Stimulated activated CD8-positive, alpha-beta memory T cell treated with anti-CD3 and anti-CD28 coated beads, Interleukin-7, amount 100 ng/mL, for 24 hours (primary cell): Measurements from ENCODE around the gene CEACAM7.
A peak's percentile ranks its signal among the peaks of the same experiment; 100 is the strongest.
"Not testable (repeated sequence)": the region's sequence is repeated elsewhere in the genome, so short reads cannot be mapped to it uniquely, and the experiment has no call there.

Experiments used
- DNase-seq: peaks from one replicate; pipeline ENCODE4 v3.0.0-alpha.2; 2020; ENCODE audit warnings: low read depth

The CEACAM7 gene

GRCh38 chr19:41656756-41657155, 31.3 kb downstream of the CEACAM7 start:
- DNase-seq = not testable (repeated sequence)

- no peak for DNase-seq
Measured at GRCh38 chr19:41652250-41652649, 35.8 kb downstream of the CEACAM7 start.

- no peak for DNase-seq
Measured at GRCh38 chr19:41649827-41650226, 38.2 kb downstream of the CEACAM7 start.

- peak; percentile 51 for DNase-seq
Measured at GRCh38 chr19:41646589-41647204, 41.4 kb downstream of the CEACAM7 start.

GRCh38 chr19:41641879-41642485, 46.1 kb downstream of the CEACAM7 start:
- peak; percentile 47 for DNase-seq

GRCh38 chr19:41638641-41639081, 49.4 kb downstream of the CEACAM7 start:
- DNase-seq = no peak

- DNase-seq = no peak
Measured at GRCh38 chr19:41637484-41637883, 50.6 kb downstream of the CEACAM7 start.

GRCh38 chr19:41627966-41628675, 59.9 kb downstream of the CEACAM7 start:
- DNase-seq = no peak

- DNase-seq = no peak
Measured at GRCh38 chr19:41626877-41627276, 61.2 kb downstream of the CEACAM7 start, which contains the start of gene CEACAM4. Gene CEACAM4 (minus strand): TSS chr19:41627074. CDS start chr19:41626963, 111 bp downstream.

- DNase-seq = no peak
Measured at GRCh38 chr19:41626278-41626677, 61.8 kb downstream of the CEACAM7 start.

- DNase-seq = no peak
Measured at GRCh38 chr19:41624937-41625336, 63.1 kb downstream of the CEACAM7 start.

GRCh38 chr19:41624515-41624914, 63.6 kb downstream of the CEACAM7 start:
- no peak for DNase-seq

- DNase-seq = no peak
Measured at GRCh38 chr19:41623360-41623759, 64.7 kb downstream of the CEACAM7 start.
